Fibroblast of lung (primary cell): ENCODE results near the gene KHNYN. TPM values are rescaled to one million over a fixed set of nuclear protein-coding genes. Genes with fewer than 3 reads are reported as not detected.
"Not testable (repeated sequence)": the region's sequence is repeated elsewhere in the genome, so short reads cannot be mapped to it uniquely, and the experiment has no call there.

ENCODE experiments used
- DNase-seq, 2 donors: peaks; one replicate each; pipeline versions ENCODE4 v3.0.0 to v3.0.0-alpha.2; 2010; ENCODE audit warnings: low read depth in 2 of 2
- H2AFZ ChIP-seq: 2 replicates; pipeline ENCODE4 v1.5.1; 2012; ENCODE audit warnings: low read length, control low read depth, inconsistent platforms
- H3K27ac ChIP-seq: 2 replicates; pipeline ENCODE4 v1.5.1; 2011; ENCODE audit warnings: low read length, control low read depth; ENCODE audit not compliant: insufficient read depth
- H3K27me3 ChIP-seq: 2 replicates; pipeline ENCODE4 v1.5.1; 2011; ENCODE audit warnings: mild to moderate bottlenecking, low read length; ENCODE audit not compliant: control insufficient read depth, insufficient read depth
- H3K36me3 ChIP-seq: 2 replicates; pipeline ENCODE4 v1.5.1; 2011; ENCODE audit warnings: low read length; ENCODE audit not compliant: control insufficient read depth, insufficient read depth
- H3K4me1 ChIP-seq: 2 replicates; pipeline ENCODE4 v1.5.1; 2011; ENCODE audit warnings: low read length; ENCODE audit not compliant: control insufficient read depth, insufficient read depth; ENCODE audit errors: extremely low read depth
- H3K4me2 ChIP-seq: 2 replicates; pipeline ENCODE4 v1.5.1; 2011; ENCODE audit warnings: low read length, control low read depth; ENCODE audit not compliant: insufficient read depth; ENCODE audit errors: extremely low read depth
- H3K4me3 ChIP-seq, 4 experiments: fragments of 200-600 bp in 1 of 4; sonication (generic) in 1 of 4; replicated peaks in 1 of 4; 2 replicates each; pipeline ENCODE4 v1.5.1; 2011 to 2016; ENCODE audit warnings: low read length in 4 of 4, low read depth in 3 of 4, mild to moderate bottlenecking in 3 of 4, control low read depth in 2 of 4, inconsistent platforms in 1 of 4, mixed read lengths in 1 of 4; ENCODE audit not compliant: insufficient read depth in 1 of 4; ENCODE audit errors: control extremely low read depth in 1 of 4
- H3K79me2 ChIP-seq: 2 replicates; pipeline ENCODE4 v1.5.1; 2012; ENCODE audit warnings: mild to moderate bottlenecking, low read length, inconsistent platforms; ENCODE audit not compliant: control insufficient read depth, insufficient read depth
- H3K9ac ChIP-seq: 2 replicates; pipeline ENCODE4 v1.5.1; 2011; ENCODE audit warnings: mild to moderate bottlenecking, low read length, control low read depth; ENCODE audit not compliant: insufficient read depth
- H3K9me3 ChIP-seq: 2 replicates; pipeline ENCODE4 v1.5.1; 2012; ENCODE audit warnings: low read depth, low read length; ENCODE audit not compliant: control insufficient read depth, insufficient read depth
- H4K20me1 ChIP-seq: 2 replicates; pipeline ENCODE4 v1.5.1; 2011; ENCODE audit warnings: low read length; ENCODE audit not compliant: control insufficient read depth, insufficient read depth; ENCODE audit errors: extremely low read depth
- CTCF ChIP-seq, 2 donors: IDR thresholded peaks in 1 of 2; conservative IDR thresholded peaks in 1 of 2; 1 replicate in 1 of 2; 2 replicates in 1 of 2; pipeline ENCODE4 v1.5.1; 2011 to 2012; ENCODE audit warnings: low read length in 2 of 2, control low read depth in 1 of 2, inconsistent platforms in 1 of 2, low read depth in 1 of 2, mild to moderate bottlenecking in 1 of 2
- EZH2 ChIP-seq: IDR thresholded peaks from 2 replicates; pipeline ENCODE4 v1.5.1; 2012; ENCODE audit warnings: low read length, control low read depth, mild to moderate bottlenecking; ENCODE audit errors: missing control alignments
- polyA plus RNA-seq, 2 donors: library from polyadenylated mRNA; depleted of rRNA in 1 of 2; stranded (reverse) in 1 of 2; unstranded in 1 of 2; fragments of >200 nt; gene quantifications; 2 replicates each; pipeline ENCODE4 v1.2.1, GENCODE V29; 2011 to 2012; ENCODE audit warnings: missing spikeins in 1 of 2
- total RNA-seq: library from RNA; depleted of rRNA; stranded (reverse); fragments of >200 nt; gene quantifications from 2 replicates; pipeline ENCODE4 v1.2.1, GENCODE V29; 2014

Gene KHNYN
- total and polyA plus RNA-seq, 2 donors (not counting 1 experiment from before 2014, with no cell fraction given) = 14.6 to 61.1 TPM

DNA sequence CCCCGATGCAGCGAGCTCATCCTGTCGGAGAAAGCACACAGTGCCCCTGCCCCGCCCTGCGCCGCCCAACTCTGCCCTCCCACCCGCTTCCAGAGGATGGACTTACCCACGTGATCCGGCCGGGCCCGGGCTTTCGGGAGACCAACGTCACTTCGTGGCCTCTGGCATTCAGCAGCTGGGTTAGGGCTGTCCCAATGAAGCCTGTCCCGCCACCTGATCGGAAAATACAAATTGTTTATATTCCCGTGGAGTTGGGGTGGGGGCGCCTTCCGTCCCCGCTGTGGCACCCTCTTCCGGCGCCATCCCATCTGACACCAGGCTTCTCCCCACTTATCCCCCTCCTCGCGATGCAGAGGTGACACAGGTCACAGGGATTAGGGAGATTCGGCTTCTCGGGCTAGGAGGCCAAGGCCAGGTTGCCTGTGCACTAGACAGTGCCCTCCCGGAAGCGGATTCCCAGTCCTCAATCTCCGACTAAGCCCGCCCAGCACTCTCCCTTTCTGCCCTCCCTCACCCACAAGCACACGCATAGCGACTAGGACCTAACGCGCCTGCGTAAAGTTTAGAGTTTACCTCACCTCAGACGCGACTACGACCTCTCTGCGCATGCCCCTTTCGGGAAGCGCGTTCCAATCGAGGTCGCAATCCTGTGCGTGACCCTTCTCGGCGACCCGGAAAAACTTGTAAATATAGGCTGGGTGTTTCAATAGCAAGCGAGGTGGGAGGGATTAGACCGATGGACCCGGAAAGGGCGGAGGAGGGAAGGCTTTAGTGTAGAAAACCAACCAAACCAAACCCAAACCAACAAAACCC lies 12.7 kb downstream of the KHNYN start, which contains the start of gene SDR39U1:
TSS of gene SDR39U1 (minus strand) at position 537 of the 813 bp plus-strand sequence. CDS start at position 530, 7 bp downstream.
- DNase-seq = peak; percentile 97 to 99
- Histone ChIP-seq H3K9ac (peak within 1 kb of the TSS; percentile 99), H2AFZ (peak within 1 kb of the TSS; percentile 74), H3K9me3 (no peaks in the 10 kb centered on the region), H3K27ac (peak within 1 kb of the TSS; percentile 100), H4K20me1 (no peaks in the 10 kb centered on the region), H3K4me1 (no peaks in the 10 kb centered on the region), H3K36me3 (peaks cover 20% of the 10 kb centered on the region), H3K4me3 (peak within 1 kb of the TSS; percentile 72 to 99 (median 74)), H3K79me2 (peaks cover 9% of the 10 kb centered on the region), H3K4me2 (peak within 1 kb of the TSS; percentile 97), H3K27me3 (no peaks in the 10 kb centered on the region)
- no peak for TF ChIP-seq EZH2
- no peak for TF ChIP-seq CTCF (conservative IDR thresholded peaks at IDR 0.05 in 1 of 2, IDR thresholded peaks at IDR 0.05 in 1 of 2; ENCODE audit: low read depth in 1 of 2, low read length in 2 of 2)

DNA sequence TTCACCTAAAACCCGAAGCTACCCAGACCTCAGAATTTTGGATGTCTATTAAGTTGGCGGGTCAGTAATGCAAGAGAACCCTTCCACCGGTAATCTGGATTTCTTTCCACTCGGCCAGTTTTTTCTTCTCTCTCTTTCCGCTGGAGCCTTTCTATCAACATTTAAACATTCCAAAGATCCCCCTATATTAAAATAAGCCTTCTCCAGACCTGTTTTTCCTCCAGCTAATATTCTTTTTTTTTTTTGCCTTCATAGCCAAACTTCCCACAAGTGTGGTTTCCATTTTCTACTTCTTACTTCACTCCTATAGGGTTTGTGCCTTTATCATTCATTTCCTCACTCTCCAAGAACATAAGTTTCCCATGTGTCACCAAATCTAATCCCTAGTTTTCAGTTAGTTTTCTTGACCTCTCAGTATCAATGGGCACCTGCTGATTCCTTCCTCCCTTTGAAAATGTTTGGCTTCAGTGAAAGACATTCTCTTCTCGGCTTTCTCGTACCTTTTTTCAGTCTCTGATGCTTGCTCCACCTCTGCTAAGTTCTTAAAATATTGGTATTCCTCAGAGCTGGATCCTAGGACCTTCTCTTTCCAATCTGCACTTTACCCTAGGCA lies 13.4 kb downstream of the KHNYN start:
- H3K9ac ChIP-seq = peak overlapping the region; percentile 68
- no peaks in the 10 kb centered on the region for H3K27me3 ChIP-seq
- peak overlapping the region; percentile 100 for H3K27ac ChIP-seq
- no peak for TF ChIP-seq CTCF (conservative IDR thresholded peaks at IDR 0.05 in 1 of 2, IDR thresholded peaks at IDR 0.05 in 1 of 2; ENCODE audit: low read depth in 1 of 2, low read length in 2 of 2)
- no peak for TF ChIP-seq EZH2
- H3K4me3 ChIP-seq = peak overlapping the region; percentile 72 to 99 (median 74)
- H2AFZ ChIP-seq = peak overlapping the region; percentile 74
- H3K4me1 ChIP-seq = no peaks in the 10 kb centered on the region
- H3K9me3 ChIP-seq = no peaks in the 10 kb centered on the region
- H3K79me2 ChIP-seq = peaks cover 9% of the 10 kb centered on the region
- H3K36me3 ChIP-seq = peaks cover 18% of the 10 kb centered on the region
- peak in 1 of 2 donors; percentile 13 for DNase-seq
- H3K4me2 ChIP-seq = peak overlapping the region; percentile 89
- no peaks in the 10 kb centered on the region for H4K20me1 ChIP-seq

- not testable (repeated sequence) for H3K4me1 ChIP-seq, H3K9ac ChIP-seq, H3K27ac ChIP-seq, H3K4me2 ChIP-seq, H3K27me3 ChIP-seq, H2AFZ ChIP-seq, H3K4me3 ChIP-seq, DNase-seq, H3K9me3 ChIP-seq, H3K79me2 ChIP-seq, H4K20me1 ChIP-seq, H3K36me3 ChIP-seq
Measured at GRCh38 chr14:24450828-24451227, 21.1 kb downstream of the KHNYN start.
